ENCODE data around the gene CDH23.

The CDH23 gene

DNA sequence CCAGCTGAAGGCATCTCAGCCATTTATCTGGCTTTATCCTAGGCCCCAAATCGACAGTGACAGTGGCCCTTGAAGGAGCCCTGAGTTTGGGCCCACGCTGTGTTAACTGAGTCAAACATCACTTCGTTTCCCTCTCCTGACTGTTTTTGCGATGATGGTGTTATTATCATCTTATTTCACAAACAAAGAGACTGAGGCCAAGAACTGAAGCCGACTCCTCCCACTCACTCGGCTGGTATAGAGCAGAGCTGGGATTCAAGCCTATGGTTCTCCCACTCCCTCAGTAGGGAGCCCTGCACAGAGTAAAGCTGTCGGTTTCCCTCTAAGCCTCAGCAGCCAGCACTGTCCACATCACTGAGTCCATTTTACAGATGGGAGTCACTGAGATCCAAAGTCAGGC, 141.0 kb downstream of the CDH23 start:
- DNase-seq (ENCODE audit: low spot score) = no peak

DNA sequence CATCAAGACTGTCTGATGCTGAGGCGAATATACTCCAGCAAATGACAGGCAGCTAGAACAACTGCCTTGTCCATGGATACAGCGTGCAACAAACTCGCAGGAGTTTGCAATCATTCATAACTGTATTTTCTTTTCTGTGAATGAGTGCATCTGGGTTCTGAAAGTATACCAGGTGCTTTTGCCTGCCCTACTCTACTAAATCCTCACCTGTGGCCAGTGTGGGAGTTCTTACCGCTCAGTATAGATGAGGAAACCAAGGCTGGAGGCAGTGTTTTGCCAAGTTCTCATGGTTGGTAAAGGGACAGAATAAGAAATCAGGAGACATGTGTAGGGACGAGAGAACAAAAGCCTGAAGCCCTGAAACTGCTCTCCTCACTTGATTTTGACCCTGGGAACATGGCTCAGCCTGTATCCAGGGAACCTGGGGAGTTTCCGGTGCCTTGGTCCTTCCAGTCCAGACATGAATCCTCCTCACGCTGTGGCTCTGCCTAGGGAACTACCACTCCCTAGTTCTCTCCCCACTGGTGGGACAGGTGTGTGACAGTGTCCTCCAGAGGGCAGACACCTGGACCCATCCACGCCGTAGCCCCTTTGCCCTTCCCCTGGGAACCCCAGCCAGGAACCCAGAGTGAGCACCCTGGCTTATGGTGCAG, 142.0 kb downstream of the CDH23 start:
- no peak for DNase-seq (ENCODE audit: low spot score)

DNA sequence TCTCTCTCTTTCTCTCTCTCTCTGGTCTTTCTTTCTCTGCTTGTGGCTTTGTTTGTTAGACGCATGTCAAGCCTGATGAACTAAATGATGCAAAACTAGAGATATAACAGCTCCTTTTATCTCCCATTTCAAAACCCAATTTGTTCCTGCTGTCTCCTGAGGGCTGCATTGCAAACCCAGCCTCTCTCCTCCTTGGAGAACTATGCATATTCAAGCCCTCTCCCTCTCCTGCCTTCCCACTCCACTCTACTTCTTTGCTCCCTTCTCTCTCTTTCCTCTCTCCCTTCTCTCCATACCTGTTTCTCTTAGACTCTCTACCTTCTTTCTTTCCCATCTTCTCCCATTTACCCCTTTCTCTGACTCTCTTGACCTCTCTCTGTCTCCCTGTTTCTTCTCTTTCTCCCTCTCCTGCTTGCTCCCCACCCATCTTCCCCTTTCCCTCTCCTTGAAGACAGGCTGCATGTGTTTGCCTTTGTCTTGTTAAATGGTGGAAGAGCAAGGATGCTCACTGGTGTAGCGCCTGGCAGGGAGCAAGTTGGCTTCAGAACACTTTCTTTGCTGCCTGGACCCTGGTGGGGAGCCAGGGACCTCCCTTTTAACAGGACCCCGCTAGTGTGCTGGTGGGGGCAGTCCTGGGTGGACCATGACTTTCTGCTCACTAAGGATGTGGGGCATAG, 142.9 kb downstream of the CDH23 start:
- DNase-seq (ENCODE audit: low spot score) = no peak

DNA sequence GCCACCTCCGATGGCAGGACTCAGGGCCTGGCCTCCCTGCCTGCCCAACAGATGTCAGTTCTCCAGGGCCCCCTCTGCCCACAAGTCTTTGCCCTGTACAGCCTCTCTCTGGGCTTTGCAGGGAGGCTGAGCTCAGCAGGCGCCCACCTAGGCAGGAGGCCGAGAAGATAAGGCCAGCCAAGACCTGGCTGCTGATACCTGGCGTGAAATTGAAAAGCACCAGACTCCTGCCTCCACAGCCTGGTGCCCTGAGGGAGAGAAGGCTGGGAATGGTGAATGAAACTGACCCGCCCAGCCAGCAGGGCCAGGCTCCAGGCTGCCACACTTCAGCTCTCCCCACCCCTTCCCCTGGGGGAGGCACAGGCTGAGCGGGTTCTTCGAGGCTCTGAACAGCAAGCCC, 145.8 kb downstream of the CDH23 start:
- no peak for DNase-seq (ENCODE audit: low spot score)

DNA sequence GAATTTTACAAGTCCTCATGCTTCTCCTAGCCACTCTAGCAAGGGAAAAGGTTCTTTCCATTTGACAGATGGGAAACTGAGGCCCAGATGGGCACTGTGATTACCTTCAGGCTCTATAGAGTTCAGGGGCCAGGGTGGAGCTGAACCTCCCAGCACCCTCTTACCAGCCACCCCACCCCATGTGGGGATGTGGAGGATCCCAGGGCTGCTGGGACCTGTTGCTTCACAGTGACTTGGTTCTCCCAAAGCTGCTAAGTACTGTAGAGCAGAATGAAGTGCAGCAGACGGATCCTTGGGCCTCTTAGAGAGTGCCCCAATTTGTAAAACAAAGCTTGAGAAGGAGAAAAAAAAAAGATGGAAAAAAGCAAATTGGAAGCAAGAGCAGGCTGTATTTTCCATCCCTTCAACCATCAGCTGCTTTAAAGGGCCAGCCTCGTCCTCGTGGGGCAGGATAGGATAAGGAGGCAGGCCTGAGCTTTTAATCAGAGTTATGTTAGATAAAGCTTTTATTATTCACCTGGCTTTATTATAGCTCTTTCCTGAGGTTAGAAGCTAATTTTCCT, 147.0 kb downstream of the CDH23 start:
- DNase-seq (ENCODE audit: low spot score) = no peak

DNA sequence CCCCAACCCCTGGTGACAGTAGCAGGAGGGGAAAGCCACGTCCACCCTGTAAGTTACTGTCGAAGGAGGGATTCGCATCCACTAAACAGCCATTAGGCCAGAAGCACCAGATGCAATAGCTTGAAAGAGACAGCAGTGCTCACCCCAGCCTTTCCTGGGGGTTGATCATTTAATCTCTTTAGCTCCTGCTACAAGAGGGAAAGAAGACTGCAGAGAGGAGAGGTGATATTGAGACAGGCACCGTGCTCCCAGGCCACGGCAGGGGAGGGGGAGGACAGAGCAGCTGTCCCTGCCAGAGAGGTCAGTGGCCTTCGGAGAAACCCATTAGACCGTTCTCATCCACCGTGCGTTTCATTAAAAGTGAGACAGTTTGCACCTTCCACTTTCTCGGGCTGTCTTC, 148.3 kb downstream of the CDH23 start:
- no peak for DNase-seq (ENCODE audit: low spot score)

DNA sequence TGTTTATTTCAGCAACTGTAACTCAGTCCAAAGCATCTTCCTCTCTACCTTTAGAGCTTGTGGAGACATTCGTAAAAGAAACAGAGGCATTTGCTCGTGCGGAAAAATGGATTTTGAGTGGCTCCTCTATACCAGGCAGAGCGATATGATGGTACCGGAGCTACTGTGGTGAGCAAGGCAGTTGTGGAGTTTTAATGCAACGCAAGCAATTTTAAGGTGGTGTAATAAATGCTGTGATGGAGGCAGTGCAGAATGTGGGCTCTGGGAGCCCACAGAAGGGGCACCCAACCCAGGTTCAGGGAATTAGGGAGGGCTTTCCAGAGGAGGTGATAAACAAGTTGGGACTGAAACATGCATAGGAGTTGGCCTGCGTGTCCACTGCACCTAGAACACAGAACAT, 149.5 kb downstream of the CDH23 start:
- DNase-seq (ENCODE audit: low spot score) = no peak

DNA sequence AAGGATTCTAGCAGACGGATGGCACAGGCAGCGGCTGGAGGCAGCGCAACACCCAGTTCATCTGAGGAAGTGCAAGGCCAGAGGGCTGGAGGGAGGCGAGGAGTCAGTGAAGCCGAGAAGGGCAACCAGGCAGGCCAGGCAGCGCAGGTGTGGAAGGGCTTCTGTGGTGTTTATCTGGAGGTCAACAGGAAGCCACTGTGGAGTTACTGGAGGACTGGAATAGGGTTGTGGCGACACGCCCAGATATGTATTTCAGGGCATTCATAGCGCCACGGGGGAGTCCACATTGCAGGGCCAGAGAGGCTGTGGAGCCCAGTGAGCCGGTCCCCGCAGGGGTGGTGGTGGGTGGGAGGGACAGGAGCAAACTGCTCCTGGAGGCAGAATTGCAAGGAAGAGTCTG, 150.6 kb downstream of the CDH23 start:
- no peak for DNase-seq (ENCODE audit: low spot score)

DNA sequence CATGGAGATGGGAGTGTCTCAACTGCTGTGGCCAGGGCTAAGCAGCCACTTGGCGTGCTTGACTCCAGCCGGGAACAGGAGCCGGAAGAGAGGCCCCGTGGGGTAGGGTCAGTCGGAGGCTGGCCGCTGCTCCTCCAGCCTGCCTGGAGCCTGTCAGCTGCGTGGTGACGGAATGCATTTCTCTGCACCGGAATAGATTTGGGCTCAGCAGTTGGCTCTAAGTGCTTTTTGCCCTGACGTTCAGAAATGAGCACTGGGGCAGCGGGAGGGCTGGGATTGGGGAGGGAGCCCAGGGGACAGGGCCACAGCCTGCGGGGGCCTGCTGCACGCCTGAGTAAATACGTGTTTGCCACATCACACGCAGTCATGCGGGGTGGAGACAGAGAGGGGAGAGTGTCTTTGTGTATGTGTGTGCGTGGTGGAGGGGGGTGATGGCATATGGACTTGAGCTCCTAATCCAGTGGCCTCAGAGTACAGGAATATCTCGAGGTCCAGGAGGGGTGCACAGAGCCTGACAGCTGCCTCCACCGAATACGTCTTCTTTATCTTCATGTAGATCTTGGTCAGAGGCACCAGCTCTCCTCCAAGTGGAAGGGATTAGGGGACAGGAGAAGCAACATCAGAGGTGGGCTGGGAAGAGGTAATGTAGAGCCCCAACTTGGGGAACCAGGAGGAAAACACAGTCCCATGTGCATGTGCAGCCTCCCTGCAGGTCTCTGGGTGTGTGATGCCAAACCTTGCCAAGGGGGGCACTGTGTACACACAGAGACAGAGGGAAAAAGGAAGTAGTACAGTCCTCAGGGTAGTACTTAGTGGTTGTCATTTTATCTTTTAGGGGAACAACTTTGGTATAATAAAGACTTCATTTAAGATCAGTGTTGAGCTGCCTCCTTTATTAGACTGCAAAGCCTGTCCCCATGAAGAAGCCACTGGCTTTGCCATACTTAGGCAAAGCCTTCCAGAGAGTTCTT, 151.4 kb downstream of the CDH23 start:
- no peak for DNase-seq (ENCODE audit: low spot score)

DNA sequence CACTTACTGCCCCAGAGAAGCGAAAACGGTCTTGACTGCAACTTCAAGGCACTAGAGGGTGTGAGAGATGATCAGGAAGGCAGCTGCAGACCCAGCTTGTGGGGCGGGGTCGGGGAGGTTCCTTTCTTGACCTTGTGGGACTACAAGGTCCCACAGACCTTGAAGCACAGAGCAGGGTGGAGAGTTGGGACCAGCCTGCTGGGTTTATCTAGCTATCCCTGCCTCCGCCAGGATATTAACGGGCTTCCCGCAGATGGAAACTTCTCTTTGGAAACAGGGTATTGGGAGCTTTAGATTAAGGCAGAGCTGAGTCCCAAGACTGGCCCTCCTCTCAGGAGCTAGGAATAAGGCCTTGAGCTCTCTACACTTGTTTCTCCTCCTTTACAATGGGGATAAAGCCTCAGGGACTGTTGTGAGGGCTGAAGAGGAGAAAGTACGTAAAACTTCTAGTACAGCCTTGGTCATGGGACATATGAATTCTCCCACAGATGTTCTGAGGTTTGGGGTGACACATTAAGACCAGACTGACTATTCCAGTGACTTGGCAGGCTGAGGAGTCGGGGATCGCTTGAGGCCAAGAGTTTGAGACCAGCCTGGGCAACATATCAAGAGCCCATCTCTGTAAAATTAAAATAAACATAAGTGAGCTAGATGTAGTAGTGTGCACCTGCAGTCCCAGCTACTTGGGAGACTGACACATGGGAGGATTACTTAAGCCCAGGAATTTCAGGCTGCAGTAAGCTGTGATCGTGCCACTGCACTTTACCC, 153.2 kb downstream of the CDH23 start:
- no peak for DNase-seq (ENCODE audit: low spot score)

DNA sequence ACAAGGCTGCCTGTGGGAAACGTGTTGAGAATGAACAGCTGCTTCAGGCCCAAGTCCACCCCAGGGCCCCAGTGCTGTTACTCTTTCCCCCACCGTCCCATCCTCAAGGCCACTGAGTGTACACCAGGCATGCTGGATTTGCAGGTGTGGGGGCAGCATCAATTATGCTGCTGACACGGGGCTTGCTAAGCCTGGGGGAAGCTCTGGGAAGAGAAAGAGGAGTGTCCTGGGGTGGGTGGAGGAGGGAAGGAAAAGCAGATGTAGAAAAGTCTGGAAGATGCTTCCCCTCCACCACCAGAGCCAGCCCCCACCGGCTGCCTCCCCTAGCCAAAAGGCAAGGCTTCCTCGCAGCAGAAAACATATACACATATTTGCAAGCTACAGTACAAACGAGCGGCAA, 153.9 kb downstream of the CDH23 start:
- no peak for DNase-seq (ENCODE audit: low spot score)

DNA sequence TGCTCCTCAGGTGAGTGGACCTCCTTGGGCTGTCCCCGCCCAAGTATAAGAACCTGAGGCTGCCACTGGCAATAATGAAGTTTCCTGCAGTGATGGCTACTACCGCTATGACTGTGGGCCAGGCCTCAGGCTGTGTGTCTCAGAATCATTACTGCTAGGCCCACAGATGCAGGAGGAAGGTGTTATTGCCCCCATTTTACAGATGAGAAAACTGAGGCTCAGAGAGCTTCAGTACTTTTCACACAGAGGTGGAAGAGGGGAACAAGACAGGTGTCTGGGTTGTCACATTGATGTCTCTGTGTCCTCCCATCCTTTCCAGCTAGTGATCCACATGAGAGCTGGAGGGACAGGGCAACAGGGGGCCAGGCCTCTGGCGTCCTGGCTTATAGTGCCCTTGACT, 155.2 kb downstream of the CDH23 start:
- DNase-seq (ENCODE audit: low spot score) = no peak

DNA sequence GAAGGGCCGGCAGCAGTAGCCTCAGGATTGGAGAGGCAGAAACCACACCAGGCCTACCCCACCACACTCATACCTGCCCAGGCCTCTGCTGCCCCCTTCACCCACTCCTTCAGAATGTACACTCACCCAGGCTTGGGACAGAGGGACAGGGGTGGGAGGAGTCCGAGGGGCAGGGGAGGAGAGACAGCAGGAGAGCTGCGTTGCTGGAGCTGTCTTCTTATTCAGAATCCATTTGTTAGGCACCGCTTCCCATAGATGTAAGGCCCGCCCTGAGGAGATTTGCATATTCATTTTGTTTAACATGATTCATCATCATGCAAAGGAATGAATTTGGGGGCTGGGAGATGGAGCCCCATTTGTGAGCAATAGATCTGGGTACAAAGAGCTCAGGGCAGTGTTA, 156.7 kb downstream of the CDH23 start:
- no peak for DNase-seq (ENCODE audit: low spot score)

DNA sequence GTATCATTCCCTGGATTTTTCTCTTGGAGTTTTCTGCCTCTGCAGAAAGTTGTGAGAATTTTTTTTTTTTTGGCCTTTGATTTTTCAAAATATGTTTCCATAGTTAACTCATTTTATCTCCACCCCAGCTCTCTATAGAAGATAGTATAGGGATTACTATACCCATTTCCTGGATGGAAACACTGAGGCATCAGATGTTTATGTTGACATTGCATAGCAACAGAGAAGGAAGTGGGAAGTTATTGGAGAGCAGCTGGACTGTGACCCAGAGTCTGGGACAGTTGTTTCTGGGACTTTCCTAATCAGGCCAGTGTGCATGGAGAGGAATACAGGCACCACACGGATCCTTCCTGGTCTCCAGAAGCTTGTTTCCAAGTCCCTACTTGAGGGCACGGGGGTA, 158.0 kb downstream of the CDH23 start:
- DNase-seq (ENCODE audit: low spot score) = no peak

DNA sequence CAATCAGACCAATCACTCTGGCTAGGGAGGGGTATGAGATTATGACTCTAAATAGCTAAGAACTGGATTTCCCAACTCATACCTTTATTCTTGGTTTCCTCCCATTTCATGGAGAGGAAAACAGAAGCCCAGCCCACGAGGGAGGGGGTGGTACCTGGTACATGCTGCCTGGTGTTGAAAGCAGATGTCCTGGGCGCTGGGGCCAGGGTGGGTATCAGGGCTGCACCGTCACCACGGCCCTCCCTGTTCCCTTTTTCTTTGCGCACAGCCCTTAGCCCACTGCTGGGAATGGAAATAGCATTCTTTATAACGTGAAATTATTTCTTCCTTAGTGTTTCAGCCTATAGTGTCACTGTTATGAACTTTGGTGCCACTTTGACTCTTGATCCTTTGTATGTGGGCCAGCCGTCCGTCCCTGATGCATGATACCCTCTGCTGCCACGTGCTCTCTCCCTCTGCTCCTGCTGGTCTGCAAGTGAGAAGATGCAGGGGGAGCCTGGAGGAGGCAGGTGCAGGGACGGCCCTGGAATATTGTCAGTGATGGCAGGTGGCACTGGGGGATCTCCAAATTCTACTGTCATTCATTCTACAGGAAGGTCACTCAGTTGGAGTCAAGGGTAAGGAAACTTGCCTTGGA, 158.5 kb downstream of the CDH23 start:
- DNase-seq (ENCODE audit: low spot score) = no peak

DNA sequence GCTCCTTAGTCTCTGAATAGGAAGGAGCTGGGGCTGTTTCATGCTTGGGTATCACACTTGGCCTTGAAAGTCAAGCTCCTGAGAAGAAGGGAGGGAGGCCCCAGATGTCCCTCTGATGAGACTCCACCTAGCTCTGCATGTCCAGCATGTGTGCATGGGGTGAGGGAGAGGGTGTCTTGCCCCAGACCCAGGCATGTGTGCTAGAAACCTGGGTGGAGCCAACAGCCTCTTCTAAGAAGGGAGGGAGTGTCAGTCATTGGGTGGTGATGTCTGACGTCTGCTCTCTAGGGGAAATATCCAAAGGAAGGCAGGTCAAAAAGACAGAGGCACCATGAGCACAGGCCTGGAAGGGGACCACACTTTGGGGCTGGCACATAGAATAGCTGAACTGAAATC, 159.0 kb downstream of the CDH23 start:
- DNase-seq (ENCODE audit: low spot score) = no peak

DNA sequence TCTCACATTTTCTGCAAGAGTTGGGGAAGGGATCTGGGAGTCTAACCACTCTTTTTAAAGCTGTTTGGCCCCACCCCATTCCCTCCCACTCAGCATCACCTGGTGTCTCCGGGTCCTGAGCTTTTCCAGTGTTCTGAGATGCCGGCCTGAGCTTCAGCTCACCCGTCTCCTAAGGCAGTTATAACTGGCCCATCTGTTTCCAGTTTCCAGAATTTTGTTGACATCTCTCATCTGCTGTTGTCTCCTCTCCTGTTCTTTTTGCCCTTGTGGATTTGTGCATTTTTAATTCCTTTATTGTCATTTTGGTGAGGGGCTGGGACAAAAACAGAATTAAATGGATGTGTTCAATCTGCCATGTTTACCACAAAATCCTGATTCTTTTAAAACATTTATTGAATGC, 162.3 kb downstream of the CDH23 start:
- no peak for DNase-seq (ENCODE audit: low spot score)

DNA sequence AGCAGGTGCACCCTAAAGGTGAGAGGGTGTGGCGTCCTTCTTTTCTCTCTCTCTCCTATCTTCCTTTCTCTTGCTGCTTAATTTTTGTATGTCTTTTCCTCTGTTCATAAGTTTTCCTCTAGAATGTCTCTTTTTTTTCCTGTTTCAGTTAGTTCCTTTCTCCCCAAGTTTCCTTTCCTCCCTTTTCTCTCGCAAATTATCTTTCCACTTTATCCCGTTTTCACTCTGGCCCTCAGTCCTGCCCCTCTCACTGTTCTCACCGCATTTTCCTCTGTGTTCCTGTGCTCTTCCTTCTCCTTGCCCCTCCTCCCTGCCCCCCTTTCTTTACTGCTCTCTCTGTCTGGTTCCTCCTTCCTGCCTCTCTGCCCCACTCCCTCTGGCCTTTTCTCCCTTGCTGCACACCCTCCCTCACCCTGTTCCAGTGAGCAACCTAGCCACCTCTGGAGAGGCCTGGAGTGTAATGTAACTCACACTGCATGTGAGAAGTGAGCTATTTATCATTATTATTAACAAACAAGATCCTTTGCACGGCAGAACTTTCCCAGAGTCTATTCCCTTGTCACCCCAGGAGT, 164.4 kb downstream of the CDH23 start:
- no peak for DNase-seq (ENCODE audit: low spot score)

DNA sequence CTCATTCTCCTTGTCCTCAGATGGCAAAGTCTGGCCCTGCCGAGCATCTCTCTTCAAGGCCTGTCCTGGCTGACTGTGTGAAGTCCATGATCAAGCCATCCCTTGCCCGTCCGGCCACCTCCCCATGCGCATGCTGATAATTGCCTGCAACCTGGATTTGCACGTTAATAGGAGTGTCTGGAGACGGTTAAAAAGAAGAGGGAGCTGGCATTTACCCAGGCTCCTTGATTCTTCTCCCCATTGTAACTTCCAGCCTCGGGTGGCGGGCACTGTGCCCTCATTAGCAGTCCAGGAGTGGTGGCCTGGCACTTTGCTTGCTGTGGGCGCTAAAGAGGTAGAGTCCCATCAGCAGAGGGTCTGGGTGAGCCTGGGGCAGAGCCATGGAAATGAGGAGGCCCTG, 165.5 kb downstream of the CDH23 start:
- no peak for DNase-seq (ENCODE audit: low spot score)

DNA sequence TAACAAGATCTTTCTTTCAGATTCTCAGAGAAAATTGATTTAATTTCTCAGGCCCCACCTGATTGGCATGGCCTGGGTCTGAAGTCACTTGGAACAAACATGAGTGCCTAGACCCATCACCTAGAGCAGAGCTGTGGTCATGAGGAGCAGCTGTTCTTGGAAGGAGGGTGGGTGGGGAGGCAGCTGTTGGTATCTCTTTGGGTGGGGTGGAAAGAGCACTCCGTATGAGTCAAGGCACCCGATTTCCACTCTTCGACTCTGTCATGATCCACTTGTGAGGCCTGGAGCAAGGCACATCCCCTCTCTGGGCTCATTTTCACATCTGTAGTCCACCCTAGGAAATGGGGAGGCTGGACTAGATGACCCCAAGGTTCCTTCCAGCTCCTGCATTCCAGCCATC, 166.2 kb downstream of the CDH23 start:
- no peak for DNase-seq (ENCODE audit: low spot score)

DNA sequence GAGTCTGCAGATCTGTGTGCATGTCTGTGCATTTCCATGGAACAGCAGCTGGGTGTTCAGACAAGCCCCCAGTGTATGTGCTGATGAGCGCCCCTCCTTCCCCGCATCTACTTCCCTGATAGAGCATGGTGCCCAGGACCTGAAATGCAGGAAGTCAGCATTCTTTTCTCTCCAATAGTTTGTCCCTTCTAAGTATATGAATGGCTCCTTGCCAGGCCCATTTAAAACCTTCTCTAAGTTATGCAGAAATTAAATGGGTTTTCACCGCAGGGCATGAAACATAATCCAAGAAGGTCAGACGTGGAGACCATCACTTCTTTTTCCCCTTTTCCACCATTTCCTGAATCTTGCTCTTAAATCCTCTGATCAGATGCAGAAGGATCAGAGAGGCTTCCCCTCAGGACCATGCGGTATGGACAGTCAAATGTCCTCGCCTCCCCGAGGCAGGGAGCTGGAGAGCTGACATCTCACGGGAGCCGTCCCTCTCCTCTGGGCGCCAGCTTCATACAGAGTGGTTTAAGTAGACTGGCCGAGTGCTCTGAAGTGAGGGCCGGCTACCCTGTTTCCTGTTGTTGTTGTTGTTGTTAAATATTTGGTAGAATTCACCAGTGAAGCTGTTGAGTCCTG, 167.6 kb downstream of the CDH23 start:
- no peak for DNase-seq (ENCODE audit: low spot score)

Measured in CD4-positive, alpha-beta T cell treated with Interleukin-2 at 100 ng/mL for 4 hours (primary cell).